ENCODE results near the gene NKAIN4.

Gene NKAIN4

GRCh38 chr20:63287697-63288580 is 33.7 kb upstream of the NKAIN4 start:
- DNase-seq, result no peak

- DNase-seq, result no peak
Measured at GRCh38 chr20:63286781-63287696, 32.8 kb upstream of the NKAIN4 start.

GRCh38 chr20:63285636-63286615 is 31.7 kb upstream of the NKAIN4 start:
- no peak for DNase-seq

GRCh38 chr20:63284981-63285524 is 30.8 kb upstream of the NKAIN4 start:
- no peak for DNase-seq

GRCh38 chr20:63284544-63284949 is 30.3 kb upstream of the NKAIN4 start:
- DNase-seq, result no peak

GRCh38 chr20:63284083-63284440 is 29.8 kb upstream of the NKAIN4 start:
- DNase-seq, result no peak

- no peak for DNase-seq
Measured at GRCh38 chr20:63283397-63284082, 29.3 kb upstream of the NKAIN4 start.

GRCh38 chr20:63282946-63283345 is 28.7 kb upstream of the NKAIN4 start:
- DNase-seq, result no peak

- DNase-seq, result no peak
Measured at GRCh38 chr20:63281742-63282665, 27.7 kb upstream of the NKAIN4 start.

GRCh38 chr20:63280929-63281545 is 26.8 kb upstream of the NKAIN4 start:
- DNase-seq, result no peak

- no peak for DNase-seq
Measured at GRCh38 chr20:63280371-63280770, 26.1 kb upstream of the NKAIN4 start.

GRCh38 chr20:63279931-63280330 is 25.7 kb upstream of the NKAIN4 start:
- DNase-seq, result no peak

GRCh38 chr20:63278661-63279060 is 24.4 kb upstream of the NKAIN4 start:
- DNase-seq, result no peak

- DNase-seq, result no peak
Measured at GRCh38 chr20:63277466-63278272, 23.4 kb upstream of the NKAIN4 start.

- no peak for DNase-seq
Measured at GRCh38 chr20:63276956-63277355, 22.7 kb upstream of the NKAIN4 start.

GRCh38 chr20:63275825-63276224 is 21.6 kb upstream of the NKAIN4 start:
- DNase-seq, result no peak

GRCh38 chr20:63274381-63275228 is 20.3 kb upstream of the NKAIN4 start:
- no peak for DNase-seq

Measured in stimulated activated CD4-positive, alpha-beta T cell treated with anti-CD3 and anti-CD28 coated beads, Interleukin-2, amount 100 ng/mL, for 24 hours (primary cell).